ENCODE results near the gene UBE2E3. TPM values are rescaled to one million over a fixed set of nuclear protein-coding genes. Genes with fewer than 3 reads are reported as not detected.
"Not testable (repeated sequence)": the region's sequence is repeated elsewhere in the genome, so short reads cannot be mapped to it uniquely, and the experiment has no call there.

The UBE2E3 gene
- 10 to 100 TPM; 35.0 to 49.6 TPM for total RNA-seq

GRCh38 chr2:180980106-180980942 is at the start of gene UBE2E3:
UBE2E3 (plus strand) TSS chr2:180980605; CDS start chr2:180982043, 1,438 bp downstream.
- peak; percentile 85 for DNase-seq
- peaks cover 39% of the 10 kb centered on the region for H3K4me1 Mint-ChIP-seq
- peak; percentile 86 for ATAC-seq
- peak within 1 kb of the TSS; percentile 95 for H3K4me3 Mint-ChIP-seq
- no peaks in the 10 kb centered on the region for H3K9me3 Mint-ChIP-seq (ENCODE audit: low read depth)
- peaks cover 28% of the 10 kb centered on the region for H3K27me3 Mint-ChIP-seq
- peaks cover 10% of the 10 kb centered on the region for H3K36me3 Mint-ChIP-seq
- H3K27ac Mint-ChIP-seq = peak within 1 kb of the TSS; percentile 96
- CTCF ChIA-PET = interaction anchor here (0.6 to 3.4 kb wide), 17 partner anchors 9 to 855 kb away, joined by 3 to 21 read pairs (median 6); no protein-coding TSS in a partner anchor

GRCh38 chr2:180931841-180932240 is 48.6 kb upstream of the UBE2E3 start:
- Mint-ChIP-seq H3K27me3 (peaks cover 14% of the 10 kb centered on the region), H3K27ac (no peak overlapping the region), H3K36me3 (no peaks in the 10 kb centered on the region), H3K4me3 (no peak overlapping the region), H3K9me3 (ENCODE audit: low read depth) (no peaks in the 10 kb centered on the region), H3K4me1 (no peaks in the 10 kb centered on the region)
- CTCF ChIA-PET = no interaction called here
- DNase-seq (no peak), ATAC-seq (no peak)

- DNase-seq (no peak), ATAC-seq (no peak)
- CTCF ChIA-PET = interaction anchor here (1.3 kb wide), 1 partner anchor 91 kb away, joined by 3 read pairs; no protein-coding TSS in a partner anchor
These were observed 47.1 kb upstream of the UBE2E3 start for GRCh38 chr2:180933332-180933731.

GRCh38 chr2:180934911-180935310 is 45.5 kb upstream of the UBE2E3 start:
- Mint-ChIP-seq H3K4me1 (peaks cover 23% of the 10 kb centered on the region), H3K27me3 (peaks cover 5% of the 10 kb centered on the region), H3K36me3 (peaks cover 10% of the 10 kb centered on the region), H3K4me3 (no peak overlapping the region), H3K27ac (no peak overlapping the region), H3K9me3 (ENCODE audit: low read depth) (peaks cover 4% of the 10 kb centered on the region)
- CTCF ChIA-PET = no interaction called here
- ATAC-seq (no peak), DNase-seq (no peak)

More at GRCh38 chr2:180933332-180933731, 47.1 kb upstream of the UBE2E3 start:
- Mint-ChIP-seq H3K27me3 (peaks cover 7% of the 10 kb centered on the region), H3K9me3 (ENCODE audit: low read depth) (peaks cover 2% of the 10 kb centered on the region), H3K36me3 (peaks cover 7% of the 10 kb centered on the region), H3K4me3 (no peak overlapping the region), H3K27ac (no peak overlapping the region), H3K4me1 (peaks cover 11% of the 10 kb centered on the region)

- DNase-seq (peak; percentile 52), ATAC-seq (peak; percentile 65)
- not testable (repeated sequence) for H3K4me3 Mint-ChIP-seq; H3K9me3 Mint-ChIP-seq (ENCODE audit: low read depth); H3K27me3 Mint-ChIP-seq
- CTCF ChIA-PET = interaction anchor here (1.0 kb wide), 1 partner anchor 12 kb away, joined by 3 read pairs; no protein-coding TSS in a partner anchor
- Mint-ChIP-seq H3K4me1 (peaks cover 23% of the 10 kb centered on the region), H3K27ac (peak overlapping the region; percentile 15), H3K36me3 (peaks cover 11% of the 10 kb centered on the region)
These were observed 42.9 kb upstream of the UBE2E3 start for GRCh38 chr2:180937480-180937879.

- H3K4me1 Mint-ChIP-seq = peaks cover 23% of the 10 kb centered on the region
- CTCF ChIA-PET = interaction anchor here (1.0 kb wide), 1 partner anchor 13 kb away, joined by 3 read pairs; no protein-coding TSS in a partner anchor
- peaks cover 5% of the 10 kb centered on the region for H3K27me3 Mint-ChIP-seq
- peaks cover 5% of the 10 kb centered on the region for H3K9me3 Mint-ChIP-seq (ENCODE audit: low read depth)
- no peak overlapping the region for H3K4me3 Mint-ChIP-seq
- ATAC-seq (peak; percentile 27), DNase-seq (no peak)
- H3K36me3 Mint-ChIP-seq = peaks cover 11% of the 10 kb centered on the region
- H3K27ac Mint-ChIP-seq = no peak overlapping the region
These were observed 42.0 kb upstream of the UBE2E3 start for GRCh38 chr2:180938451-180938850.

GRCh38 chr2:180943275-180943674 is 37.1 kb upstream of the UBE2E3 start:
- peaks cover 2% of the 10 kb centered on the region for H3K9me3 Mint-ChIP-seq (ENCODE audit: low read depth)
- H3K4me3 Mint-ChIP-seq = no peak overlapping the region
- H3K27ac Mint-ChIP-seq = no peak overlapping the region
- CTCF ChIA-PET = no interaction called here
- peaks cover 13% of the 10 kb centered on the region for H3K4me1 Mint-ChIP-seq
- DNase-seq = no peak
- ATAC-seq = no peak
- peaks cover 4% of the 10 kb centered on the region for H3K36me3 Mint-ChIP-seq
- H3K27me3 Mint-ChIP-seq = peaks cover 3% of the 10 kb centered on the region

- Mint-ChIP-seq H3K27me3 (peaks cover 4% of the 10 kb centered on the region), H3K4me3 (no peak overlapping the region), H3K36me3 (peaks cover 2% of the 10 kb centered on the region), H3K9me3 (ENCODE audit: low read depth) (peaks cover 2% of the 10 kb centered on the region), H3K4me1 (peaks cover 2% of the 10 kb centered on the region), H3K27ac (no peak overlapping the region)
- DNase-seq (no peak), ATAC-seq (no peak)
- CTCF ChIA-PET = no interaction called here
These were observed 36.0 kb upstream of the UBE2E3 start for GRCh38 chr2:180944372-180944771.

- H3K36me3 Mint-ChIP-seq = no peaks in the 10 kb centered on the region
- no peak overlapping the region for H3K4me3 Mint-ChIP-seq
- H3K27ac Mint-ChIP-seq = no peak overlapping the region
- H3K4me1 Mint-ChIP-seq = peaks cover 4% of the 10 kb centered on the region
- DNase-seq = no peak
- no peaks in the 10 kb centered on the region for H3K9me3 Mint-ChIP-seq (ENCODE audit: low read depth)
- CTCF ChIA-PET = interaction anchor here (1.1 kb wide), 1 partner anchor 34 kb away, joined by 4 read pairs; no protein-coding TSS in a partner anchor
- ATAC-seq = no peak
- H3K27me3 Mint-ChIP-seq = peaks cover 12% of the 10 kb centered on the region
These were observed 33.2 kb upstream of the UBE2E3 start for GRCh38 chr2:180947208-180947689.

GRCh38 chr2:180949896-180950295 is 30.5 kb upstream of the UBE2E3 start:
- CTCF ChIA-PET = interaction anchor here (2.1 kb wide), 1 partner anchor 31 kb away, joined by 6 read pairs; the partner anchor contains the start of gene UBE2E3
- no peaks in the 10 kb centered on the region for H3K9me3 Mint-ChIP-seq (ENCODE audit: low read depth)
- peaks cover 9% of the 10 kb centered on the region for H3K4me1 Mint-ChIP-seq
- DNase-seq (no peak), ATAC-seq (no peak)
- no peak overlapping the region for H3K27ac Mint-ChIP-seq
- H3K27me3 Mint-ChIP-seq = peaks cover 12% of the 10 kb centered on the region
- H3K4me3 Mint-ChIP-seq = no peak overlapping the region
- no peaks in the 10 kb centered on the region for H3K36me3 Mint-ChIP-seq

- CTCF ChIA-PET = no interaction called here
- no peak for DNase-seq
These were observed 28.3 kb upstream of the UBE2E3 start for GRCh38 chr2:180952082-180952481.

GRCh38 chr2:180952731-180953336 is 27.6 kb upstream of the UBE2E3 start:
- H3K9me3 Mint-ChIP-seq (ENCODE audit: low read depth) = no peaks in the 10 kb centered on the region
- H3K36me3 Mint-ChIP-seq = no peaks in the 10 kb centered on the region
- CTCF ChIA-PET = no interaction called here

More at GRCh38 chr2:180952082-180952481, 28.3 kb upstream of the UBE2E3 start:
- H3K36me3 Mint-ChIP-seq = no peaks in the 10 kb centered on the region
- H3K9me3 Mint-ChIP-seq (ENCODE audit: low read depth) = no peaks in the 10 kb centered on the region
- H3K27me3 Mint-ChIP-seq = peaks cover 12% of the 10 kb centered on the region
- no peak overlapping the region for H3K27ac Mint-ChIP-seq
- peak; percentile 47 for ATAC-seq
- peaks cover 9% of the 10 kb centered on the region for H3K4me1 Mint-ChIP-seq
- no peak overlapping the region for H3K4me3 Mint-ChIP-seq

GRCh38 chr2:180953550-180953949 is 26.9 kb upstream of the UBE2E3 start:
- CTCF ChIA-PET = no interaction called here
- Mint-ChIP-seq H3K36me3 (no peaks in the 10 kb centered on the region), H3K27ac (no peak overlapping the region), H3K27me3 (peaks cover 14% of the 10 kb centered on the region), H3K9me3 (ENCODE audit: low read depth) (no peaks in the 10 kb centered on the region), H3K4me1 (peaks cover 9% of the 10 kb centered on the region), H3K4me3 (no peak overlapping the region)
- no peak for DNase-seq
- no peak for ATAC-seq

More at GRCh38 chr2:180952731-180953336, 27.6 kb upstream of the UBE2E3 start:
- H3K27me3 Mint-ChIP-seq = peaks cover 17% of the 10 kb centered on the region
- peaks cover 9% of the 10 kb centered on the region for H3K4me1 Mint-ChIP-seq
- no peak overlapping the region for H3K4me3 Mint-ChIP-seq
- DNase-seq (no peak), ATAC-seq (peak; percentile 20)
- H3K27ac Mint-ChIP-seq = no peak overlapping the region
